HepG2 (cell line): ENCODE measurements around the gene CCDC117. TPM values are rescaled to one million over a fixed set of nuclear protein-coding genes. Genes with fewer than 3 reads are reported as not detected.

Experiments
- ADNP ChIP-seq: sonication (generic); formaldehyde crosslinking; IDR thresholded peaks from 2 replicates; pipeline ENCODE4 v1.4.0; 2020; ENCODE audit warnings: missing genetic modification reagents
- DR1 ChIP-seq: sonication (generic); formaldehyde crosslinking; IDR thresholded peaks from 2 replicates; pipeline ENCODE4 v1.8.0; 2021; ENCODE audit warnings: mild to moderate bottlenecking, missing genetic modification reagents, inconsistent platforms
- GLMP ChIP-seq: sonication (generic); formaldehyde crosslinking; IDR thresholded peaks from 2 replicates; pipeline ENCODE4 v1.9.0; 2021; ENCODE audit warnings: missing genetic modification reagents, mild to moderate bottlenecking, borderline replicate concordance
- HES4 ChIP-seq: sonication (generic); formaldehyde crosslinking; IDR thresholded peaks from 2 replicates; pipeline ENCODE4 v1.9.0; 2021; ENCODE audit warnings: mild to moderate bottlenecking, missing genetic modification reagents, borderline replicate concordance
- KDM6A ChIP-seq: IDR thresholded peaks from 2 replicates; pipeline ENCODE4 v1.6.1; 2016; ENCODE audit warnings: low read depth
- KLF13 ChIP-seq: sonication (generic); formaldehyde crosslinking; IDR thresholded peaks from 2 replicates; pipeline ENCODE4 v1.4.0; 2020; ENCODE audit warnings: mild to moderate bottlenecking, missing genetic modification reagents
- MED8 ChIP-seq: sonication (generic); formaldehyde crosslinking; IDR thresholded peaks from 2 replicates; pipeline ENCODE4 v1.8.1; 2023; ENCODE audit warnings: mild to moderate bottlenecking, missing genetic modification reagents; ENCODE audit not compliant: insufficient replicate concordance
- NFIB ChIP-seq: sonication (generic); formaldehyde crosslinking; IDR thresholded peaks from 2 replicates; pipeline ENCODE4 v1.9.0; 2021; ENCODE audit warnings: missing genetic modification reagents, mild to moderate bottlenecking, borderline replicate concordance
- NR0B2 ChIP-seq: sonication (generic); formaldehyde crosslinking; IDR thresholded peaks from 2 replicates; pipeline ENCODE4 v1.4.0; 2020; ENCODE audit warnings: mild to moderate bottlenecking, missing genetic modification reagents
- PRMT3 ChIP-seq: sonication (generic); formaldehyde crosslinking; IDR thresholded peaks from 2 replicates; pipeline ENCODE4 v1.8.1; 2022; ENCODE audit warnings: low read depth, mild to moderate bottlenecking, moderate library complexity, missing genetic modification reagents, borderline replicate concordance
- SMAD1 ChIP-seq: sonication (generic); formaldehyde crosslinking; IDR thresholded peaks from 2 replicates; pipeline ENCODE4 v1.4.0; 2020; ENCODE audit warnings: missing genetic modification reagents, low read depth, mild to moderate bottlenecking, borderline replicate concordance
- SNAPC2 ChIP-seq: sonication (generic); formaldehyde crosslinking; IDR thresholded peaks from 2 replicates; pipeline ENCODE4 v1.8.1; 2022; ENCODE audit warnings: mild to moderate bottlenecking, missing genetic modification reagents
- SOX5 ChIP-seq: IDR thresholded peaks from 2 replicates; pipeline ENCODE4 v1.6.1; 2016; ENCODE audit warnings: borderline replicate concordance
- TOPORS ChIP-seq: sonication (generic); formaldehyde crosslinking; IDR thresholded peaks from 2 replicates; pipeline ENCODE4 v1.8.0; 2023; ENCODE audit warnings: mild to moderate bottlenecking, missing genetic modification reagents
- TSC22D2 ChIP-seq: sonication (generic); formaldehyde crosslinking; IDR thresholded peaks from 2 replicates; pipeline ENCODE4 v1.5.1; 2020; ENCODE audit warnings: missing genetic modification reagents, mild to moderate bottlenecking, borderline replicate concordance
- U2AF1 ChIP-seq: fragments of 200-400 bp; formaldehyde crosslinking; optimal IDR thresholded peaks from 2 replicates; pipeline ENCODE3; 2017; ENCODE audit warnings: mild to moderate bottlenecking, low read depth, low read length
- YEATS2 ChIP-seq: sonication (generic); formaldehyde crosslinking; IDR thresholded peaks from 2 replicates; pipeline ENCODE4 v1.4.0; 2020; ENCODE audit warnings: missing genetic modification reagents, borderline replicate concordance
- ZC3H4 ChIP-seq: sonication (generic); formaldehyde crosslinking; IDR thresholded peaks from 2 replicates; pipeline ENCODE4 v1.4.0; 2020; ENCODE audit warnings: missing genetic modification reagents, borderline replicate concordance
- ZFP36 ChIP-seq: fragments of 150-350 bp; IDR thresholded peaks from 2 replicates; pipeline ENCODE4 v1.6.1; 2018; ENCODE audit warnings: borderline replicate concordance, low read length, low read depth; ENCODE audit not compliant: partially characterized antibody
- ZFP91 ChIP-seq: sonication (generic); formaldehyde crosslinking; IDR thresholded peaks from 2 replicates; pipeline ENCODE4 v1.9.0; 2022; ENCODE audit warnings: missing genetic modification reagents, mild to moderate bottlenecking, borderline replicate concordance
- ZFYVE20 ChIP-seq: sonication (generic); formaldehyde crosslinking; IDR thresholded peaks from 2 replicates; pipeline ENCODE4 v1.8.0; 2023; ENCODE audit warnings: low read depth, mild to moderate bottlenecking, moderate library complexity, missing genetic modification reagents, borderline replicate concordance
- ZNF18 ChIP-seq: sonication (generic); formaldehyde crosslinking; IDR thresholded peaks from 2 replicates; pipeline ENCODE4 v1.8.0; 2022; ENCODE audit warnings: mild to moderate bottlenecking, missing genetic modification reagents; ENCODE audit not compliant: insufficient replicate concordance
- ZNF337 ChIP-seq: sonication (generic); formaldehyde crosslinking; IDR thresholded peaks from 2 replicates; pipeline ENCODE4 v1.5.1; 2020; ENCODE audit warnings: missing genetic modification reagents, low read depth, mild to moderate bottlenecking, borderline replicate concordance
- ZNF713 ChIP-seq: sonication (generic); formaldehyde crosslinking; IDR thresholded peaks from 2 replicates; pipeline ENCODE4 v1.4.0; 2020; ENCODE audit warnings: mild to moderate bottlenecking, missing genetic modification reagents
- polyA plus RNA-seq, 8 experiments: library from polyadenylated mRNA; depleted of rRNA in 3 of 8; stranded (reverse) in 7 of 8; unstranded in 1 of 8; fragments of >200 nt; fragmentation: Illumina TruSeq in 4 of 8; extraction: Trizol in 4 of 8; gene quantifications; 2 replicates each; pipeline versions ENCODE4 v1.2.1 to v1.2.3, GENCODE V29; 2011 to 2016; ENCODE audit warnings: low read depth in 4 of 8, missing spikeins in 1 of 8, mixed read lengths in 1 of 8; ENCODE audit not compliant: insufficient read depth in 1 of 8
- total RNA-seq, 5 experiments: library from RNA; depleted of rRNA; stranded (reverse); fragments of >200 nt; fragmentation: Illumina TruSeq; extraction: Trizol; gene quantifications; 2 replicates each; pipeline ENCODE4 v1.2.3, GENCODE V29; 2016; ENCODE audit warnings: low read depth in 1 of 5

Gene CCDC117
- total and polyA plus RNA-seq, 2 of the 13 experiments (the other 11 are each of a cell fraction or from before 2014, with no cell fraction given), result 12.6 to 34.2 TPM

GRCh38 chr22:28819253-28820096 is 47.0 kb downstream of the CCDC117 start (continued):
- no peak for TF ChIP-seq ZNF18 (CRISPR knock-in tag)
- no peak for TF ChIP-seq ZNF337 (CRISPR knock-in tag)
- TF ChIP-seq SOX5, result peak; percentile 86
- no peak for TF ChIP-seq YEATS2 (CRISPR knock-in tag)
- TF ChIP-seq HES4 (CRISPR knock-in tag), result no peak
- no peak for TF ChIP-seq TOPORS
- no peak for TF ChIP-seq GLMP (CRISPR knock-in tag)
- TF ChIP-seq U2AF1, result peak; percentile 53
- 0 out of 2 replicates have a peak, but pooled peaks have one; percentile 14 for TF ChIP-seq KLF13 (CRISPR knock-in tag)
- no peak; the same call in 1 of the 2 replicates for TF ChIP-seq ZC3H4 (CRISPR knock-in tag)
- TF ChIP-seq ZFP36, result no peak
- TF ChIP-seq PRMT3 (CRISPR knock-in tag), result no peak
- TF ChIP-seq ZFYVE20 (CRISPR knock-in tag), result no peak
- TF ChIP-seq NR0B2, result no peak
- peak; percentile 97 for TF ChIP-seq ADNP (CRISPR knock-in tag)
- TF ChIP-seq TSC22D2, result no peak
- peak; percentile 53; the same call in 1 of the 2 replicates for TF ChIP-seq ZFP91 (CRISPR knock-in tag)
- TF ChIP-seq SNAPC2 (CRISPR knock-in tag), result no peak
- 0 out of 2 replicates have a peak, but pooled peaks have one; percentile 26 for TF ChIP-seq DR1 (CRISPR knock-in tag)
- TF ChIP-seq SMAD1, result no peak
- TF ChIP-seq KDM6A (CRISPR knock-in tag), result peak; percentile 95
- TF ChIP-seq MED8, result peak; percentile 48
- TF ChIP-seq NFIB (CRISPR knock-in tag), result no peak
- TF ChIP-seq ZNF713 (CRISPR knock-in tag), result no peak
